ENCODE results near the gene TMEM175.

TMEM175 gene

GRCh38 chr4:959338-960139 is 27.3 kb downstream of the TMEM175 start:
- no peak for DNase-seq (ENCODE audit: low read depth)

- no peak for DNase-seq (ENCODE audit: low read depth)
These were observed 27.9 kb downstream of the TMEM175 start for GRCh38 chr4:960140-960635.

- DNase-seq (ENCODE audit: low read depth) = no peak
These were observed 28.5 kb downstream of the TMEM175 start for GRCh38 chr4:960636-961350.

GRCh38 chr4:961351-962230 is 29.3 kb downstream of the TMEM175 start:
- no peak for DNase-seq (ENCODE audit: low read depth)

- DNase-seq (ENCODE audit: low read depth) = no peak
These were observed 30.3 kb downstream of the TMEM175 start for GRCh38 chr4:962231-963208.

GRCh38 chr4:963276-964225 is 31.3 kb downstream of the TMEM175 start:
- DNase-seq (ENCODE audit: low read depth) = no peak

GRCh38 chr4:964346-965025 is 32.2 kb downstream of the TMEM175 start:
- no peak for DNase-seq (ENCODE audit: low read depth)

- DNase-seq (ENCODE audit: low read depth) = no peak
These were observed 32.9 kb downstream of the TMEM175 start for GRCh38 chr4:965048-965765.

GRCh38 chr4:965766-966134 is 33.5 kb downstream of the TMEM175 start:
- no peak for DNase-seq (ENCODE audit: low read depth)

GRCh38 chr4:966266-967112 is 34.2 kb downstream of the TMEM175 start:
- no peak for DNase-seq (ENCODE audit: low read depth)

- DNase-seq (ENCODE audit: low read depth) = no peak
These were observed 35.1 kb downstream of the TMEM175 start for GRCh38 chr4:967113-968104.

GRCh38 chr4:968221-968620 is 36.0 kb downstream of the TMEM175 start:
- no peak for DNase-seq (ENCODE audit: low read depth)

GRCh38 chr4:968621-969394 is 36.5 kb downstream of the TMEM175 start:
- no peak for DNase-seq (ENCODE audit: low read depth)

- DNase-seq (ENCODE audit: low read depth) = no peak
These were observed 37.9 kb downstream of the TMEM175 start for GRCh38 chr4:970046-970745.
